CD14-positive monocyte (primary cell): ENCODE data around the gene PAK4. TPM values are rescaled to one million over a fixed set of nuclear protein-coding genes. Genes with fewer than 3 reads are reported as not detected.

ENCODE experiments used
- DNase-seq, 3 donors: peaks; one replicate each; pipeline ENCODE4 v3.0.0-alpha.2; 2011 to 2022
- H2AFZ ChIP-seq: 2 replicates; pipeline ENCODE4 v1.6.0; 2012; ENCODE audit warnings: mild to moderate bottlenecking, low read depth, low read length, inconsistent platforms; ENCODE audit not compliant: insufficient read depth, poor library complexity, severe bottlenecking
- H3K27ac ChIP-seq, 2 donors: 1 replicate in 1 of 2; 2 replicates in 1 of 2; pipeline ENCODE4 v1.5.1; 2012 to 2013; ENCODE audit warnings: low read length in 2 of 2, control low read depth in 1 of 2, inconsistent platforms in 1 of 2, low read depth in 1 of 2, mild to moderate bottlenecking in 1 of 2
- H3K27me3 ChIP-seq, 2 donors: one replicate each; pipeline versions ENCODE4 v1.6.0 to v1.6.1; 2011 to 2013; ENCODE audit warnings: low read length in 2 of 2; ENCODE audit not compliant: control insufficient read depth in 2 of 2, insufficient read depth in 2 of 2
- H3K36me3 ChIP-seq, 2 donors: replicated peaks in 1 of 2; 1 replicate in 1 of 2; 2 replicates in 1 of 2; pipeline versions ENCODE4 v1.5.1 to v1.6.1; 2012 to 2013; ENCODE audit warnings: low read length in 2 of 2, control low read depth in 1 of 2, inconsistent platforms in 1 of 2, mild to moderate bottlenecking in 1 of 2; ENCODE audit not compliant: insufficient read depth in 2 of 2, control insufficient read depth in 1 of 2
- H3K4me1 ChIP-seq, 2 donors: 1 replicate in 1 of 2; 2 replicates in 1 of 2; pipeline versions ENCODE4 v1.5.1 to v1.6.1; 2012 to 2013; ENCODE audit warnings: low read length in 2 of 2, control low read depth in 1 of 2, inconsistent platforms in 1 of 2, mild to moderate bottlenecking in 1 of 2, moderate library complexity in 1 of 2; ENCODE audit not compliant: insufficient read depth in 2 of 2, control insufficient read depth in 1 of 2
- H3K4me2 ChIP-seq: replicated peaks from 2 replicates; pipeline ENCODE3; 2012; ENCODE audit warnings: low read length, moderate library complexity, mild to moderate bottlenecking; ENCODE audit not compliant: poor library complexity, severe bottlenecking; ENCODE audit errors: extremely low read depth
- H3K4me3 ChIP-seq, 3 experiments: fragments of 200-600 bp in 1 of 3; sonication (generic) in 1 of 3; replicated peaks in 1 of 3; 1 replicate in 2 of 3; 2 replicates in 1 of 3; pipeline ENCODE4 v1.5.1; 2011 to 2013; ENCODE audit warnings: low read length in 3 of 3, mild to moderate bottlenecking in 3 of 3, control low read depth in 2 of 3, low read depth in 2 of 3, inconsistent platforms in 1 of 3, moderate library complexity in 1 of 3
- H3K79me2 ChIP-seq: 2 replicates; pipeline ENCODE4 v1.6.0; 2012; ENCODE audit warnings: mild to moderate bottlenecking, control low read depth, inconsistent platforms, low read length, moderate library complexity; ENCODE audit not compliant: insufficient read depth
- H3K9ac ChIP-seq: 2 replicates; pipeline ENCODE4 v1.6.0; 2017; ENCODE audit warnings: low read length, mild to moderate bottlenecking; ENCODE audit not compliant: insufficient read depth, poor library complexity, severe bottlenecking
- H3K9me3 ChIP-seq, 2 donors: replicated peaks in 1 of 2; 1 replicate in 1 of 2; 2 replicates in 1 of 2; pipeline versions ENCODE4 v1.5.1 to v1.6.1; 2012 to 2013; ENCODE audit warnings: low read length in 2 of 2, control low read depth in 1 of 2; ENCODE audit not compliant: control insufficient read depth in 1 of 2, insufficient read depth in 1 of 2
- H4K20me1 ChIP-seq: 2 replicates; pipeline ENCODE4 v1.6.0; 2012; ENCODE audit warnings: mild to moderate bottlenecking, low read length, control low read depth, moderate library complexity; ENCODE audit not compliant: insufficient read depth
- H3K27ac Mint-ChIP-seq, 7 donors: one replicate each; pipeline ENCODE4 v1.8.0; 2020; ENCODE audit warnings: mild to moderate bottlenecking in 7 of 7, mixed read lengths in 7 of 7, moderate library complexity in 6 of 7, inconsistent platforms in 2 of 7
- H3K27me3 Mint-ChIP-seq, 3 donors: one replicate each; pipeline ENCODE4 v1.8.0; 2021 to 2022; ENCODE audit warnings: low read depth in 3 of 3, mild to moderate bottlenecking in 3 of 3, mixed read lengths in 3 of 3, moderate library complexity in 3 of 3, inconsistent platforms in 1 of 3
- H3K36me3 Mint-ChIP-seq, 2 donors: one replicate each; pipeline ENCODE4 v1.8.0; 2020; ENCODE audit warnings: mixed read lengths in 2 of 2, inconsistent platforms in 1 of 2, mild to moderate bottlenecking in 1 of 2
- H3K4me1 Mint-ChIP-seq: one replicate; pipeline ENCODE4 v1.8.0; 2020; ENCODE audit warnings: mild to moderate bottlenecking, mixed read lengths
- H3K4me3 Mint-ChIP-seq, 2 donors: one replicate each; pipeline ENCODE4 v1.8.0; 2020; ENCODE audit warnings: mild to moderate bottlenecking in 2 of 2, mixed read lengths in 2 of 2, moderate library complexity in 1 of 2
- H3K9me3 Mint-ChIP-seq, 7 donors: one replicate each; pipeline ENCODE4 v1.8.0; 2020 to 2022; ENCODE audit warnings: mixed read lengths in 7 of 7, mild to moderate bottlenecking in 6 of 7, moderate library complexity in 6 of 7, inconsistent platforms in 2 of 7
- CTCF ChIP-seq: fragments of 200-600 bp; IDR thresholded peaks from one replicate; pipeline ENCODE4 v1.8.0; 2022; ENCODE audit warnings: antibody characterized with exemption, mild to moderate bottlenecking
- WGBS: methylation state at CpG from one replicate; pipeline ENCODE4 v1.1.5; 2013; ENCODE audit warnings: missing lambda C conversion rate; ENCODE audit not compliant: insufficient coverage; 5-methylcytosine and 5-hydroxymethylcytosine counted together
- intact Hi-C, 2 donors: fragments of 100-400 bp; cut with micrococcal nuclease; formaldehyde crosslinking; loops; one replicate each; pipeline versions ENCODE4 v1.15.0 to v1.15.1; 2023
- polyA plus RNA-seq, 3 donors: library from polyadenylated mRNA; depleted of rRNA in 1 of 3; unstranded in 2 of 3; stranded (reverse) in 1 of 3; fragments of 300-500 nt in 2 of 3; fragments of >200 nt in 1 of 3; fragmentation: Illumina TruSeq in 2 of 3; gene quantifications; 1 replicate in 2 of 3; 2 replicates in 1 of 3; pipeline ENCODE4 v1.2.3, GENCODE V29; 2012 to 2021

PAK4 gene
- polyA plus RNA-seq, 3 donors: 1.3 to 11.3 (median 1.5) TPM

GRCh38 chr19:39154629-39155100 is 29.1 kb downstream of the PAK4 start:
- 88% methylated on average over 6 of the region's 11 CpGs for WGBS
- Mint-ChIP-seq H3K27me3 (no peaks in the 10 kb centered on the region), H3K9me3 (no peaks in the 10 kb centered on the region), H3K4me3 (no peak overlapping the region), H3K27ac (peak overlapping the region in 1 of 7 donors; percentile 44), H3K36me3 (peaks cover 0 to 3% of the 10 kb centered on the region in 2 donors), H3K4me1 (no peaks in the 10 kb centered on the region)
- Histone ChIP-seq H3K4me3 (no peak overlapping the region), H3K27ac (no peak overlapping the region), H2AFZ (no peak overlapping the region), H3K4me2 (no peak overlapping the region), H4K20me1 (peaks cover 9% of the 10 kb centered on the region), H3K36me3 (no peaks in the 10 kb centered on the region), H3K9ac (no peak overlapping the region), H3K27me3 (no peaks in the 10 kb centered on the region), H3K79me2 (peaks cover 18% of the 10 kb centered on the region), H3K4me1 (no peaks in the 10 kb centered on the region), H3K9me3 (no peaks in the 10 kb centered on the region)
- no peak for DNase-seq
- TF ChIP-seq CTCF: no peak
- intact Hi-C loops: no loop called here

DNA sequence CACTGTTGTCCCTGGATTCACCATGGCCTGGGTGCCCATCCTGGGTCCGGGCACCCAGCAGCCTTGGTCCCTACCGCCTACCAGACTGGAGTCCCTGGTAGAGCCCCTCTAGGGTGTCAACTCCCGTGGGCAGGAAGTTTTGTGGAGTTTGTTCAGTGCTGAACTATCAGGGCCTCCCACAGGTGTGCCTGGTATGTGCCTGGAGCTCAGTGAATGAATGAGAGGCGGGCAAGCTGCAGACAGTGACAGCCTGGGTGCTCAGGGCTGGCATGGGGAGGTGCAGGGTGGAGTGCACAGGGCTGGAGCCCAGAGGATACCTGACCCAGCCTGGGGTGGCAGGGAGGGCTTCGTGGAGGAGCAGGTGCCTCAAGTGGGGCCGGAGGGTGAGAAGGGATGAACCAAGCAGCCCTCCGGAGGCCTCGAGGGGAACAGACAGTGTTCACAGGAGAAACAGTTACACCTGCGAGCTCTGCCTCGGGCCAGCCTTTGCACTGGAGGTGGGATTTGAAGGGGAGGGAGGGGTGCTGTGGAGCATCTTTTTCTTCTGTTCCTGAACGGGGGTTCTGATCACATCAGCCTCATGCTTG is 29.6 kb downstream of the PAK4 start:
- Histone ChIP-seq H3K79me2 (peaks cover 16% of the 10 kb centered on the region), H4K20me1 (peaks cover 9% of the 10 kb centered on the region), H3K27me3 (no peaks in the 10 kb centered on the region), H2AFZ (no peak overlapping the region), H3K4me3 (no peak overlapping the region), H3K27ac (no peak overlapping the region), H3K4me2 (no peak overlapping the region), H3K9me3 (no peaks in the 10 kb centered on the region), H3K36me3 (no peaks in the 10 kb centered on the region), H3K4me1 (peaks cover 0 to 5% of the 10 kb centered on the region in 2 donors), H3K9ac (no peak overlapping the region)
- no peak for DNase-seq
- Mint-ChIP-seq H3K4me3 (no peak overlapping the region), H3K27ac (peak overlapping the region in 2 of 7 donors; percentile 11 to 44), H3K9me3 (no peaks in the 10 kb centered on the region), H3K36me3 (peaks cover 0 to 3% of the 10 kb centered on the region in 2 donors), H3K27me3 (no peaks in the 10 kb centered on the region), H3K4me1 (peaks cover 4% of the 10 kb centered on the region)
- WGBS: 87% methylated on average over 8 of the region's 11 CpGs
- no peak for TF ChIP-seq CTCF
- intact Hi-C loops: no loop called here
